NT2/D1 (cell line): Measurements from ENCODE around the gene PLIN1.

Source experiments
- DNase-seq: peaks from one replicate; pipeline ENCODE4 v3.0.0-alpha.2; 2011; ENCODE audit warnings: low read depth, low spot score
- H3K27me3 ChIP-seq: 2 replicates; pipeline ENCODE4 v1.6.0; 2011; ENCODE audit warnings: mild to moderate bottlenecking; ENCODE audit not compliant: insufficient read length, insufficient read depth
- H3K36me3 ChIP-seq: 2 replicates; pipeline ENCODE4 v1.6.1; 2011; ENCODE audit warnings: mild to moderate bottlenecking, low read length, mixed read lengths; ENCODE audit not compliant: insufficient read depth, insufficient read length
- H3K4me1 ChIP-seq: 2 replicates; pipeline ENCODE4 v1.5.1; 2011; ENCODE audit not compliant: insufficient read depth, insufficient read length
- H3K4me3 ChIP-seq: 2 replicates; pipeline ENCODE4 v1.5.1; 2011; ENCODE audit warnings: low read depth; ENCODE audit not compliant: insufficient read length
- H3K9ac ChIP-seq: 2 replicates; pipeline ENCODE4 v1.6.0; 2011; ENCODE audit warnings: low read depth; ENCODE audit not compliant: insufficient read length
- H3K9me3 ChIP-seq: 2 replicates; pipeline ENCODE4 v1.5.1; 2011; ENCODE audit warnings: mild to moderate bottlenecking, low read length; ENCODE audit not compliant: insufficient read depth
- SUZ12 ChIP-seq: IDR thresholded peaks from 2 replicates; pipeline ENCODE4 v1.6.1; 2011; ENCODE audit not compliant: insufficient read length, insufficient read depth; ENCODE audit errors: extremely low read depth
- YY1 ChIP-seq: IDR thresholded peaks from 2 replicates; pipeline ENCODE4 v1.6.1; 2011; ENCODE audit not compliant: insufficient read length, insufficient read depth
- ZNF274 ChIP-seq: IDR thresholded peaks from 2 replicates; pipeline ENCODE4 v1.6.1; 2011; ENCODE audit warnings: mild to moderate bottlenecking, low read depth, low read length

The PLIN1 gene

GRCh38 chr15:89679212-89679611 lies at the start of gene PLIN1:
PLIN1 (minus strand) TSS chr15:89679367; CDS start chr15:89677489, 1,878 bp downstream.
- no peak within 1 kb of the TSS for H3K4me3 ChIP-seq
- no peaks in the 10 kb centered on the region for H3K4me1 ChIP-seq
- TF ChIP-seq SUZ12 (no peak), YY1 (no peak), ZNF274 (no peak)
- H3K36me3 ChIP-seq, result no peaks in the 10 kb centered on the region
- no peak for DNase-seq
- no peaks in the 10 kb centered on the region for H3K27me3 ChIP-seq
- H3K9me3 ChIP-seq, result no peaks in the 10 kb centered on the region
- H3K9ac ChIP-seq, result no peak within 1 kb of the TSS

GRCh38 chr15:89728254-89728653 lies 49.1 kb upstream of the PLIN1 start:
- H3K4me3 ChIP-seq, result no peak overlapping the region
- H3K9ac ChIP-seq, result no peak overlapping the region
- H3K36me3 ChIP-seq, result no peaks in the 10 kb centered on the region
- H3K4me1 ChIP-seq, result no peaks in the 10 kb centered on the region
- H3K27me3 ChIP-seq, result peaks cover 3% of the 10 kb centered on the region
- TF ChIP-seq ZNF274 (no peak), SUZ12 (no peak), YY1 (no peak)
- H3K9me3 ChIP-seq, result peaks cover 9% of the 10 kb centered on the region; the same call in 1 of the 2 replicates
- DNase-seq, result no peak

DNA sequence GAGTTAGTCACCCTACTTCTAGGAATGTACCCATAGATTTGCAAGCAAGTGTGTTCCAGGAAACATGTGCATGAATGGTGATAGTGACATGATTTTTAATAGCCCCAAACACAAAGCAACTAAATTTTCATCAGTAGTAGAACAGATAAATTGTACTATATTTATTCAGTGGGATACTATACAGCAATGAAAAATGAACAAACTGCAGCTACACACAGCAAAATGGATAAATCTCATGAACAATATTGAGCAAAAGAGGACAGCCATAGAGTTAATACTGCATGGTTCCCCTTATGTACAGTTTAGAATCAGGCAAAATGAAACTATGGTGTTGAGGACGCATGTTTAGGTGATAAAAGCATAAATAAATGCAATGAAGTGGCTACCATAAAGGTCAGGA lies 45.9 kb upstream of the PLIN1 start:
- H3K27me3 ChIP-seq, result no peaks in the 10 kb centered on the region
- H3K9me3 ChIP-seq, result peaks cover 9% of the 10 kb centered on the region; the same call in 1 of the 2 replicates
- TF ChIP-seq SUZ12 (no peak), ZNF274 (no peak), YY1 (no peak)
- H3K4me3 ChIP-seq, result no peak overlapping the region
- H3K9ac ChIP-seq, result no peak overlapping the region
- no peaks in the 10 kb centered on the region for H3K4me1 ChIP-seq
- H3K36me3 ChIP-seq, result no peaks in the 10 kb centered on the region
- DNase-seq, result no peak

GRCh38 chr15:89724621-89725020 lies 45.5 kb upstream of the PLIN1 start:
- Histone ChIP-seq H3K9me3 (peaks cover 9% of the 10 kb centered on the region; the same call in 1 of the 2 replicates), H3K4me1 (no peaks in the 10 kb centered on the region), H3K27me3 (no peaks in the 10 kb centered on the region), H3K36me3 (no peaks in the 10 kb centered on the region), H3K4me3 (no peak overlapping the region), H3K9ac (no peak overlapping the region)
- no peak for DNase-seq
- no peak for TF ChIP-seq YY1
- no peak for TF ChIP-seq SUZ12
- TF ChIP-seq ZNF274, result no peak

DNA sequence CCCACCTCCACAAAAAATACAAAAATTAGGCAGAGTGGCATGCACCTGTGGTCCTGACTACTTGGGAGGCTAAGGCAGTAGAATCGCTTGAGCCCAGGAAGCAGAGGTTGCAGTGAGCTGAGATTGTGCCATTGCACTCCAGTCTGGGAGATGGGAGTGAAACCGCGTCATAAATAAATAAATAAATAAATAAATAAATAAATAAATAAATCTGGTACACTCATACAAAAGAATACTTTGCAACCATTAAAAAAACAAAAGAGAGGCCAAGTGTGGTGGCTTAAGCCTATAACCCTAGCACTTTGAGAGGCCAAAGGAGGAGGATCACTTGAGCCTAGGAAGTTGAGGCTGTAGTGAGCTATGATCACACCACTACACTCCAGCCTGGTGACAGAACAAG lies 43.9 kb upstream of the PLIN1 start:
- H3K4me3 ChIP-seq, result no peak overlapping the region
- no peaks in the 10 kb centered on the region for H3K36me3 ChIP-seq
- no peak overlapping the region for H3K9ac ChIP-seq
- TF ChIP-seq ZNF274 (no peak), SUZ12 (no peak), YY1 (no peak)
- H3K4me1 ChIP-seq, result no peaks in the 10 kb centered on the region
- no peaks in the 10 kb centered on the region for H3K27me3 ChIP-seq
- H3K9me3 ChIP-seq, result peaks cover 9% of the 10 kb centered on the region; the same call in 1 of the 2 replicates
- no peak for DNase-seq

DNA sequence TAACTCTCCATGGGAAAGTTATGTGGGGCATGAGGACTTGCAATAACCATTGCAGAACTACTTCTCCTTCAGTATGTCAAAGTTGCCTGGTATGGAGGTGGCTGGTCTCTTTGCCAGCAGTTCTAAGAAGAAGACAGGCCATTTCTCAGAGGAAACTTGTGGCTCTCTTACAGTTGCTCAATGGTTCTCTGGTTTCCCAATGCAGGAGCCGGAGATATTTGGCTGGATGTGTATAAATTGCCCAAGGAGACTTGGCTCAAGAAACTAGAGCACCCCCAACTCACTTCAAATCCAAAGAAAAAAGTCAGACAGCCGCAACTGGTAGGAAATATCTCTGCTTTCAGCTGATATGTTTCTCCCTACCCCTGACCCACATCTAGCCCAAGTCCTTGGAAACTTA lies 35.6 kb upstream of the PLIN1 start:
- Histone ChIP-seq H3K36me3 (no peaks in the 10 kb centered on the region), H3K9ac (no peak overlapping the region), H3K4me3 (no peak overlapping the region), H3K9me3 (no peaks in the 10 kb centered on the region), H3K27me3 (no peaks in the 10 kb centered on the region), H3K4me1 (no peaks in the 10 kb centered on the region)
- TF ChIP-seq YY1 (no peak), SUZ12 (no peak), ZNF274 (no peak)
- DNase-seq, result no peak

- DNase-seq, result no peak
- H3K36me3 ChIP-seq, result no peaks in the 10 kb centered on the region
- H3K4me1 ChIP-seq, result no peaks in the 10 kb centered on the region
- no peak overlapping the region for H3K4me3 ChIP-seq
- no peaks in the 10 kb centered on the region for H3K27me3 ChIP-seq
- no peaks in the 10 kb centered on the region for H3K9me3 ChIP-seq
- H3K9ac ChIP-seq, result no peak overlapping the region
- TF ChIP-seq YY1, result no peak
- no peak for TF ChIP-seq SUZ12
- TF ChIP-seq ZNF274, result no peak
Observed at GRCh38 chr15:89707577-89707976, 28.4 kb upstream of the PLIN1 start.

- TF ChIP-seq SUZ12 (no peak), YY1 (no peak), ZNF274 (no peak)
- Histone ChIP-seq H3K36me3 (no peaks in the 10 kb centered on the region), H3K4me3 (no peak overlapping the region), H3K9me3 (no peaks in the 10 kb centered on the region), H3K4me1 (no peaks in the 10 kb centered on the region), H3K9ac (no peak overlapping the region), H3K27me3 (no peaks in the 10 kb centered on the region)
- no peak for DNase-seq
Observed at GRCh38 chr15:89704411-89704810, 25.2 kb upstream of the PLIN1 start.
